IMR-90 (cell line): Measurements from ENCODE around the gene HOXB6.

Experiments used
- BHLHE40 ChIP-seq: fragments of 150-350 bp; IDR thresholded peaks from 2 replicates; pipeline ENCODE4 v1.6.1; 2016; ENCODE audit warnings: mild to moderate bottlenecking, low read depth, low read length
- CEBPB ChIP-seq: IDR thresholded peaks from 2 replicates; pipeline ENCODE4 v1.6.1; 2012; ENCODE audit warnings: low read depth, low read length, improper control_type of control experiment
- FOS ChIP-seq: fragments of 150-350 bp; IDR thresholded peaks from 2 replicates; pipeline ENCODE4 v1.6.1; 2016; ENCODE audit warnings: low read depth, low read length
- MAFK ChIP-seq: IDR thresholded peaks from 2 replicates; pipeline ENCODE4 v1.6.1; 2012; ENCODE audit warnings: low read depth, low read length, improper control_type of control experiment
- MAZ ChIP-seq: IDR thresholded peaks from 2 replicates; pipeline ENCODE4 v1.6.1; 2012; ENCODE audit warnings: low read depth, mild to moderate bottlenecking, low read length, improper control_type of control experiment, moderate library complexity, borderline replicate concordance
- MXI1 ChIP-seq: IDR thresholded peaks from 2 replicates; pipeline ENCODE4 v1.6.1; 2012; ENCODE audit warnings: low read depth, mild to moderate bottlenecking, low read length, moderate library complexity, borderline replicate concordance
- POLR2A ChIP-seq: IDR thresholded peaks from 2 replicates; pipeline ENCODE4 v1.6.1; 2012; ENCODE audit warnings: mild to moderate bottlenecking, low read depth, low read length
- SMC3 ChIP-seq: fragments of 150-350 bp; IDR thresholded peaks from 2 replicates; pipeline ENCODE4 v1.6.1; 2016; ENCODE audit warnings: low read depth, mild to moderate bottlenecking, antibody characterized with exemption, low read length, moderate library complexity
- TF ChIP-seq, protein P1 (sequence below): conservative IDR thresholded peaks from 2 replicates; pipeline ENCODE4 v1.5.1; 2012; ENCODE audit warnings: mild to moderate bottlenecking, low read depth, low read length, improper control_type of control experiment
- TF ChIP-seq, protein P2 (sequence below): fragments of 150-350 bp; IDR thresholded peaks from 2 replicates; pipeline ENCODE4 v1.6.1; 2016; ENCODE audit warnings: low read depth, mild to moderate bottlenecking, low read length, moderate library complexity, borderline replicate concordance
- TF ChIP-seq, protein P3 (sequence below): fragments of 150-350 bp; IDR thresholded peaks from 2 replicates; pipeline ENCODE4 v1.6.1; 2017; ENCODE audit warnings: mild to moderate bottlenecking, antibody characterized with exemption, low read length, low read depth

DNA sequence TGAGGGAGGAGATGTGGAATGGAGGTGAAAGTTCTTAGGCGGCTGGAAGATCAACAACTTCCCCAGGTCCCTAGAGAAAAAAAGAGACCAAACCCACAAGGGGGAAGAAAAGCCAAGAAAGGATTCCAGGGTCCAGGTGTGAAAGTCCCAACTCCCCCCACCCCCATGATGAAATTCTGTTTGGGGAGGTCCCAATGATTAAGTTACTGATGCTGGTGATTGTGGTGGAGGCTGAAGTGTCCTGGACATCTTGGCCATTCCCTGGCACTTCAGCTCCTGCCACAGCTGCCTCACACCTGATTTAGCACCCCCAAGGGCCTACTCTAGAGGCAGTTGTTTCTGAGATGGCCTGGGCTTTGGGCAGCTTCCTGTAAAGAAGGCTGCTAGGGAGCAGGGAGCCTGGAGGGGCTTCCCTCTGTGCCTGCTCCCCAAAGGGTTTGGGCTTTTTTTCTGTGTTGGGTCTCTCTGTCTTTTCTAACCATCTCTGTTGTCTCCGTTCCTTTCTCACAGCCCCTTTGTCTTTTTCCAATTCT lies 39.7 kb downstream of the HOXB6 start:
- TF ChIP-seq, protein P1, sequence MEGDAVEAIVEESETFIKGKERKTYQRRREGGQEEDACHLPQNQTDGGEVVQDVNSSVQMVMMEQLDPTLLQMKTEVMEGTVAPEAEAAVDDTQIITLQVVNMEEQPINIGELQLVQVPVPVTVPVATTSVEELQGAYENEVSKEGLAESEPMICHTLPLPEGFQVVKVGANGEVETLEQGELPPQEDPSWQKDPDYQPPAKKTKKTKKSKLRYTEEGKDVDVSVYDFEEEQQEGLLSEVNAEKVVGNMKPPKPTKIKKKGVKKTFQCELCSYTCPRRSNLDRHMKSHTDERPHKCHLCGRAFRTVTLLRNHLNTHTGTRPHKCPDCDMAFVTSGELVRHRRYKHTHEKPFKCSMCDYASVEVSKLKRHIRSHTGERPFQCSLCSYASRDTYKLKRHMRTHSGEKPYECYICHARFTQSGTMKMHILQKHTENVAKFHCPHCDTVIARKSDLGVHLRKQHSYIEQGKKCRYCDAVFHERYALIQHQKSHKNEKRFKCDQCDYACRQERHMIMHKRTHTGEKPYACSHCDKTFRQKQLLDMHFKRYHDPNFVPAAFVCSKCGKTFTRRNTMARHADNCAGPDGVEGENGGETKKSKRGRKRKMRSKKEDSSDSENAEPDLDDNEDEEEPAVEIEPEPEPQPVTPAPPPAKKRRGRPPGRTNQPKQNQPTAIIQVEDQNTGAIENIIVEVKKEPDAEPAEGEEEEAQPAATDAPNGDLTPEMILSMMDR = no peak
- no peak for TF ChIP-seq MXI1
- TF ChIP-seq FOS = no peak
- no peak for TF ChIP-seq BHLHE40
- no peak for TF ChIP-seq CEBPB
- no peak for TF ChIP-seq POLR2A
- TF ChIP-seq MAZ = no peak
- TF ChIP-seq, protein P2, sequence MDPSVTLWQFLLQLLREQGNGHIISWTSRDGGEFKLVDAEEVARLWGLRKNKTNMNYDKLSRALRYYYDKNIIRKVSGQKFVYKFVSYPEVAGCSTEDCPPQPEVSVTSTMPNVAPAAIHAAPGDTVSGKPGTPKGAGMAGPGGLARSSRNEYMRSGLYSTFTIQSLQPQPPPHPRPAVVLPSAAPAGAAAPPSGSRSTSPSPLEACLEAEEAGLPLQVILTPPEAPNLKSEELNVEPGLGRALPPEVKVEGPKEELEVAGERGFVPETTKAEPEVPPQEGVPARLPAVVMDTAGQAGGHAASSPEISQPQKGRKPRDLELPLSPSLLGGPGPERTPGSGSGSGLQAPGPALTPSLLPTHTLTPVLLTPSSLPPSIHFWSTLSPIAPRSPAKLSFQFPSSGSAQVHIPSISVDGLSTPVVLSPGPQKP = no peak
- TF ChIP-seq, protein P3, sequence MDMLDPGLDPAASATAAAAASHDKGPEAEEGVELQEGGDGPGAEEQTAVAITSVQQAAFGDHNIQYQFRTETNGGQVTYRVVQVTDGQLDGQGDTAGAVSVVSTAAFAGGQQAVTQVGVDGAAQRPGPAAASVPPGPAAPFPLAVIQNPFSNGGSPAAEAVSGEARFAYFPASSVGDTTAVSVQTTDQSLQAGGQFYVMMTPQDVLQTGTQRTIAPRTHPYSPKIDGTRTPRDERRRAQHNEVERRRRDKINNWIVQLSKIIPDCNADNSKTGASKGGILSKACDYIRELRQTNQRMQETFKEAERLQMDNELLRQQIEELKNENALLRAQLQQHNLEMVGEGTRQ = no peak
- TF ChIP-seq MAFK = no peak
- no peak for TF ChIP-seq SMC3
